PC-9 (cell line): Measurements from ENCODE around the gene CBFA2T3. TPM values are rescaled to one million over a fixed set of nuclear protein-coding genes. Genes with fewer than 3 reads are reported as not detected.

Source experiments
- BruUV-seq: library from RNA; stranded (reverse); fragments of 400-500 nt; replicated peaks from 2 replicates; lab custom pipeline; 2021; lab: Mats Ljungman, UMichigan
- CTCF ChIA-PET: fragments of 300-600 bp; sonication (Branson Sonifier 250); formaldehyde crosslinking; loops from one replicate; lab custom pipeline; 2022; ENCODE audit warnings: antibody characterized with exemption; lab: Charles Lee
- POLR2A ChIA-PET: fragments of 300-600 bp; sonication (Branson Sonifier 250); formaldehyde crosslinking; loops from one replicate; lab custom pipeline; 2022; ENCODE audit warnings: antibody characterized with exemption; ENCODE audit not compliant: unreplicated experiment; lab: Charles Lee
- DNase-seq, 2 experiments: peaks; one replicate each; pipeline versions ENCODE4 v3.0.0 to v3.0.0-alpha.2; 2015 to 2022; ENCODE audit warnings: mixed read lengths in 1 of 2
- H2AFZ ChIP-seq: fragments of 200-600 bp; sonication (generic); 2 replicates; pipeline ENCODE4 v1.8.1; 2017; ENCODE audit warnings: antibody characterized with exemption
- H3F3A ChIP-seq: fragments of 200-600 bp; sonication (generic); 2 replicates; pipeline ENCODE4 v1.8.1; 2017; ENCODE audit warnings: antibody characterized with exemption, mild to moderate bottlenecking, low read depth; ENCODE audit not compliant: insufficient read depth
- H3K27ac ChIP-seq: fragments of 200-600 bp; sonication (generic); 2 replicates; pipeline ENCODE4 v1.6.1; 2016; ENCODE audit warnings: mixed run types
- H3K27me3 ChIP-seq: fragments of 200-600 bp; sonication (generic); 2 replicates; pipeline ENCODE4 v1.6.1; 2016; ENCODE audit warnings: low read depth, mixed run types; ENCODE audit not compliant: insufficient read depth
- H3K36me3 ChIP-seq: fragments of 200-600 bp; sonication (generic); 2 replicates; pipeline ENCODE4 v1.6.1; 2016; ENCODE audit warnings: low read depth, mixed run types
- H3K4me1 ChIP-seq: fragments of 200-600 bp; sonication (generic); replicated peaks from 2 replicates; pipeline ENCODE4 v1.6.1; 2016; ENCODE audit warnings: mixed run types; ENCODE audit not compliant: insufficient read depth
- H3K4me2 ChIP-seq: fragments of 200-600 bp; sonication (generic); 2 replicates; pipeline ENCODE4 v1.6.1; 2017; ENCODE audit warnings: mixed run types
- H3K4me3 ChIP-seq: fragments of 200-600 bp; sonication (generic); 2 replicates; pipeline ENCODE4 v1.6.1; 2016; ENCODE audit warnings: mixed run types
- H3K79me2 ChIP-seq: fragments of 200-600 bp; sonication (generic); 2 replicates; pipeline ENCODE4 v1.6.1; 2017; ENCODE audit warnings: low read depth, mixed run types
- H3K9me2 ChIP-seq: fragments of 200-600 bp; sonication (generic); 2 replicates; pipeline ENCODE4 v1.8.1; 2017; ENCODE audit warnings: mild to moderate bottlenecking; ENCODE audit not compliant: insufficient read depth
- H3K9me3 ChIP-seq: fragments of 200-600 bp; sonication (generic); 2 replicates; pipeline ENCODE4 v1.8.1; 2016; ENCODE audit warnings: low read depth; ENCODE audit not compliant: insufficient read depth
- H4K20me1 ChIP-seq: fragments of 200-600 bp; sonication (generic); 2 replicates; pipeline ENCODE4 v1.8.1; 2017; ENCODE audit not compliant: insufficient read depth
- EZH2 ChIP-seq: fragments of 200-600 bp; sonication (generic); IDR thresholded peaks from 2 replicates; pipeline ENCODE4 v1.8.0; 2017; ENCODE audit warnings: antibody characterized with exemption, low read depth
- intact Hi-C: fragments of 100-400 bp; cut with micrococcal nuclease; formaldehyde crosslinking; loops from one replicate; pipeline ENCODE4 v1.10.0; 2022; ENCODE audit not compliant: unreplicated experiment
- total RNA-seq: library from RNA; stranded (reverse); gene quantifications from 2 replicates; pipeline ENCODE4 v1.2.3, GENCODE V29; 2021
- TF ChIP-seq, protein P1 (sequence below): fragments of 200-600 bp; sonication (generic); conservative IDR thresholded peaks from 2 replicates; pipeline ENCODE4 v1.6.1; 2017; ENCODE audit warnings: mixed run types, antibody characterized with exemption, mild to moderate bottlenecking, moderate library complexity

Gene CBFA2T3
- total RNA-seq, 1 experiment from 2014 or later: 1.0 TPM

- H3K9me2 ChIP-seq: no peaks in the 10 kb centered on the region
- H3K4me1 ChIP-seq: 0 out of 2 replicates have a peak, but pooled peaks cover 5% of the 10 kb centered on the region
- POLR2A ChIA-PET: no interaction called here
- H4K20me1 ChIP-seq: no peaks in the 10 kb centered on the region
- no TSS peak for BruUV-seq
- H3K4me3 ChIP-seq: no peak overlapping the region
- H3K36me3 ChIP-seq: no peaks in the 10 kb centered on the region
- no peak overlapping the region for H3K27ac ChIP-seq
- H3K9me3 ChIP-seq: no peaks in the 10 kb centered on the region
- H3K27me3 ChIP-seq: peaks cover 1% of the 10 kb centered on the region; the same call in 1 of the 2 replicates
- intact Hi-C loops: no loop called here
- CTCF ChIA-PET: no interaction called here
- H3F3A ChIP-seq: no peaks in the 10 kb centered on the region
- no peaks in the 10 kb centered on the region for H3K79me2 ChIP-seq
- TF ChIP-seq EZH2: no peak
- TF ChIP-seq, protein P1, sequence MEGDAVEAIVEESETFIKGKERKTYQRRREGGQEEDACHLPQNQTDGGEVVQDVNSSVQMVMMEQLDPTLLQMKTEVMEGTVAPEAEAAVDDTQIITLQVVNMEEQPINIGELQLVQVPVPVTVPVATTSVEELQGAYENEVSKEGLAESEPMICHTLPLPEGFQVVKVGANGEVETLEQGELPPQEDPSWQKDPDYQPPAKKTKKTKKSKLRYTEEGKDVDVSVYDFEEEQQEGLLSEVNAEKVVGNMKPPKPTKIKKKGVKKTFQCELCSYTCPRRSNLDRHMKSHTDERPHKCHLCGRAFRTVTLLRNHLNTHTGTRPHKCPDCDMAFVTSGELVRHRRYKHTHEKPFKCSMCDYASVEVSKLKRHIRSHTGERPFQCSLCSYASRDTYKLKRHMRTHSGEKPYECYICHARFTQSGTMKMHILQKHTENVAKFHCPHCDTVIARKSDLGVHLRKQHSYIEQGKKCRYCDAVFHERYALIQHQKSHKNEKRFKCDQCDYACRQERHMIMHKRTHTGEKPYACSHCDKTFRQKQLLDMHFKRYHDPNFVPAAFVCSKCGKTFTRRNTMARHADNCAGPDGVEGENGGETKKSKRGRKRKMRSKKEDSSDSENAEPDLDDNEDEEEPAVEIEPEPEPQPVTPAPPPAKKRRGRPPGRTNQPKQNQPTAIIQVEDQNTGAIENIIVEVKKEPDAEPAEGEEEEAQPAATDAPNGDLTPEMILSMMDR: no peak
- H2AFZ ChIP-seq: no peak overlapping the region
- DNase-seq: peak in 1 of 2 experiments; percentile 50
- H3K4me2 ChIP-seq: no peak overlapping the region
Measured at GRCh38 chr16:88905563-88905962, 71.4 kb downstream of the CBFA2T3 start.

DNA sequence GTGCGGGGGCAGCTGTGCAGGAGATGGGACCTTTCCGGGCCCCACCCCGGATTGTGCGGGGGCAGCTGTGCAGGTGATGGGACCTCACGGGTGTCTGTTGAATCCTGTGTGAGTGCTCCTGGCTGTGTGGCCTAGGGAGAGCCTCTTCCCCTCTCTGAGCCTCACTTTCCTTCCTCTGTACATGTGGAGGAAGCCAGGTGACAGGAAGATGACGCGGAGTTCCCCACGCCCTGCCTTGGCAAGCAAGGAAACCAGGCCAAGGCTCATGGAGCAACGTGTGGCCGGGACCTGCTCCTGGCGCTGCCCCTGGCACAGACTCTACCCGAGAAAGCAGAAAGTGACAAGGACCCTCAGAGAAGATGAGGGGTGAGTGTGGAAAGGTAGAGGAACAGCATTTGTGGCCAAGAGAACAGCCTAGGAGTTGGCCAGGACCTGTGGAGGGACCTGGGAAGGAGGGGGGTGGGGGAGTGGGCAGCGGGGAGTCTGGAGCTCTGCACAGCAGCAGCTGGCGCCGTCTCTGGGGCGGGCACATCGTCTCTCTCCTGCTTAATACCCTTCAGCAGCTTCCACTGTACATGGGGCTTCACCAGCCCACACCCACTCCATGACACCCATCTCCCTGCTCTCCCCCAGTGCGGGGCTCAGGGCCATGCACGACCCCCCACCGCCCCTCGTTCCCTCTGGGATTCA is 72.2 kb downstream of the CBFA2T3 start:
- BruUV-seq: no TSS peak
- Histone ChIP-seq H3F3A (no peaks in the 10 kb centered on the region), H4K20me1 (no peaks in the 10 kb centered on the region), H3K4me2 (no peak overlapping the region), H3K4me1 (0 out of 2 replicates have a peak, but pooled peaks cover 5% of the 10 kb centered on the region), H3K27me3 (peaks cover 9% of the 10 kb centered on the region), H3K4me3 (no peak overlapping the region), H3K27ac (no peak overlapping the region), H3K9me3 (no peaks in the 10 kb centered on the region), H3K36me3 (no peaks in the 10 kb centered on the region), H3K9me2 (no peaks in the 10 kb centered on the region), H2AFZ (no peak overlapping the region), H3K79me2 (no peaks in the 10 kb centered on the region)
- no peak for DNase-seq
- CTCF ChIA-PET: no interaction called here
- intact Hi-C loops: no loop called here
- POLR2A ChIA-PET: no interaction called here
- TF ChIP-seq, protein P1: no peak
- TF ChIP-seq EZH2: no peak

DNA sequence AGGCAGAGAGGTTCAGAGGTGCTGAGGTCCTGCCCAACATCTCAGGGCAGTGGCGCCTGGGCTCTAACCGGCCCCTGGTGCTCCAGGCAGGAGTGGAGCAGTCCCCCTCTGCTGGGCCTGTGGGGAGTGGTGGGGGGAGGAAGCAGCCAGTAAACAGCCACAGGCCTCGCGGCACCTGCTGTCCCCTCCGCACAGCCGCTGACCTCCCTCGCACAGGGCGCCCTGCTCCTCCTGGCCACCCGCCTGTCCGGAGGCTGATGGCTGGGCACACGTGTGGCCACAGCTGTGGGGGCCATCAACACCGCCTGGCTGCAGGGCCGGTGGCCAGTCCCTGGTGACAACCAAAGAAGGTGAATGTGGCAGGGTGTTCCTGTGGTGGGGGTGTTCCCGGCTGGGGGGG is 73.7 kb downstream of the CBFA2T3 start:
- no peaks in the 10 kb centered on the region for H3K9me3 ChIP-seq
- peaks cover 24% of the 10 kb centered on the region for H3K27me3 ChIP-seq
- intact Hi-C loops: no loop called here
- DNase-seq: no peak
- ChIA-PET POLR2A (no interaction called here), CTCF (no interaction called here)
- no peaks in the 10 kb centered on the region for H3K36me3 ChIP-seq
- no peak overlapping the region for H3K4me2 ChIP-seq
- no peak overlapping the region for H2AFZ ChIP-seq
- no peak overlapping the region for H3K27ac ChIP-seq
- no peaks in the 10 kb centered on the region for H3K9me2 ChIP-seq
- H3K4me3 ChIP-seq: no peak overlapping the region
- no TSS peak for BruUV-seq
- no peaks in the 10 kb centered on the region for H4K20me1 ChIP-seq
- TF ChIP-seq EZH2: no peak
- TF ChIP-seq, protein P1: no peak
- H3F3A ChIP-seq: no peaks in the 10 kb centered on the region
- H3K79me2 ChIP-seq: no peaks in the 10 kb centered on the region
- 0 out of 2 replicates have a peak, but pooled peaks cover 5% of the 10 kb centered on the region for H3K4me1 ChIP-seq
